K562 (cell line): ENCODE data around the gene VAMP4.

ENCODE experiments used
- ADNP ChIP-seq: fragments of 200-800 bp; sonication (Bioruptor generic); IDR thresholded peaks from 2 replicates; pipeline ENCODE4 v1.6.1; 2016; ENCODE audit warnings: missing genetic modification characterization, missing compliant biosample characterization
- CEBPB ChIP-seq: fragments of 450-650 bp; IDR thresholded peaks from 2 replicates; pipeline ENCODE4 v1.6.1; 2016; ENCODE audit warnings: missing genetic modification characterization, missing compliant biosample characterization
- FUS ChIP-seq: fragments of 200-400 bp; formaldehyde crosslinking; optimal IDR thresholded peaks from 2 replicates; pipeline ENCODE3; 2017; ENCODE audit warnings: low read depth, low read length
- KDM5B ChIP-seq: fragments of 200-600 bp; sonication (generic); IDR thresholded peaks from 2 replicates; pipeline ENCODE4 v1.6.1; 2012; ENCODE audit warnings: low read depth, mild to moderate bottlenecking, moderate library complexity, low read length, control low read depth, inconsistent platforms; ENCODE audit not compliant: insufficient replicate concordance
- POLR2AphosphoS5 ChIP-seq: IDR thresholded peaks from 2 replicates; pipeline ENCODE4 v1.6.1; 2011; ENCODE audit warnings: mild to moderate bottlenecking, low read depth, low read length, moderate library complexity; ENCODE audit not compliant: control insufficient read depth, insufficient read depth
- RBFOX2 ChIP-seq: fragments of 200-400 bp; formaldehyde crosslinking; IDR thresholded peaks from 2 replicates; pipeline ENCODE4 v1.6.1; 2017; ENCODE audit warnings: low read depth, mild to moderate bottlenecking, low read length, moderate library complexity
- YY1 ChIP-seq, 3 experiments: IDR thresholded peaks; 2 replicates each; pipeline ENCODE4 v1.6.1; 2011; ENCODE audit warnings: low read length in 2 of 3, mild to moderate bottlenecking in 2 of 3, moderate library complexity in 2 of 3, borderline replicate concordance in 1 of 3, control low read depth in 1 of 3, low read depth in 1 of 3; ENCODE audit not compliant: insufficient read depth in 3 of 3, insufficient replicate concordance in 2 of 3, control insufficient read depth in 1 of 3, insufficient read length in 1 of 3; ENCODE audit errors: extremely low read depth in 1 of 3
- ZNF121 ChIP-seq: sonication (generic); formaldehyde crosslinking; conservative IDR thresholded peaks from 2 replicates; pipeline ENCODE4 v1.8.0; 2022; ENCODE audit warnings: missing genetic modification reagents
- TF ChIP-seq, protein P1 (sequence below): sonication (generic); formaldehyde crosslinking; IDR thresholded peaks from 2 replicates; pipeline ENCODE4 v1.9.0; 2022; ENCODE audit warnings: mild to moderate bottlenecking, missing genetic modification reagents
- TF ChIP-seq, protein P2 (sequence below), 3 experiments: IDR thresholded peaks in 2 of 3; conservative IDR thresholded peaks in 1 of 3; 2 replicates each; pipeline ENCODE4 v1.5.1; 2011 to 2012; ENCODE audit warnings: low read length in 3 of 3, mild to moderate bottlenecking in 3 of 3, control low read depth in 2 of 3, improper control_type of control experiment in 1 of 3, inconsistent platforms in 1 of 3, low read depth in 1 of 3, mixed read lengths in 1 of 3, moderate library complexity in 1 of 3; ENCODE audit not compliant: insufficient read depth in 2 of 3

DNA sequence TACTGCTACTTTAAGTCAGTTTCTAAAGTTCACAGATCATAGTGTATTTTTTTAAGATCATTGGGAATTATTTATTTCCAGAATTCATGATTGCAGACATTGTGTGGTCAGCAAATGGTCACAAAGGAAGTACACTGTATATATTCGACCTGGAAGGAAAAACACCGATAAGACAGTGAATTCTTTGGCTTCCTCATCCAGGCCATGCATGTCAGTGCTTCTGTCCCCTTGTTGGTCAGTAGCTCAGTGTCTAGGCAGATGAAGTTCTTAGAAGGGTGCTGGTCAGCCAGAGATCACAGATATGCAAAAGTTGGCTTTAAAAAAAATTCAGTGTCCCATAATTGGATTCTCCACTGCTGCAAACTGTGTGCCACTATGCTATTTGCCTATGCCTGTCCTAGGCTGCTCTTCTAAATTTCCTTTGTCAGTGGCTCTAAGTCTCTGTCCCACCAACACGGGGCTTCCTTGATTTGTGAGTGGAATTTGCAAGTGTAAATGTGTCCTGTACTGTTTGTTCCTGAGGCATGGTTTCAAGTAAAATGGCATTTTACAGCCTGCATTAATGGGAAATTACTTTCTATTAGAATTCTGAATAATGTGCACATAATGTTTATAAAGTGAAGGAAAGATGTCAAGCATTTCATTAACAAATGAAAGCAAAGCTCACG, 12.0 kb upstream of the VAMP4 start:
- TF ChIP-seq CEBPB (tag) = no peak
- no peak for TF ChIP-seq RBFOX2
- TF ChIP-seq ADNP (tag) = no peak
- no peak for TF ChIP-seq KDM5B
- TF ChIP-seq, protein P1, sequence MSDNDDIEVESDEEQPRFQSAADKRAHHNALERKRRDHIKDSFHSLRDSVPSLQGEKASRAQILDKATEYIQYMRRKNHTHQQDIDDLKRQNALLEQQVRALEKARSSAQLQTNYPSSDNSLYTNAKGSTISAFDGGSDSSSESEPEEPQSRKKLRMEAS = no peak
- no peak for TF ChIP-seq FUS
- no peak for TF ChIP-seq ZNF121 (CRISPR knock-in tag)
- no peak for TF ChIP-seq POLR2AphosphoS5
- TF ChIP-seq, protein P2, sequence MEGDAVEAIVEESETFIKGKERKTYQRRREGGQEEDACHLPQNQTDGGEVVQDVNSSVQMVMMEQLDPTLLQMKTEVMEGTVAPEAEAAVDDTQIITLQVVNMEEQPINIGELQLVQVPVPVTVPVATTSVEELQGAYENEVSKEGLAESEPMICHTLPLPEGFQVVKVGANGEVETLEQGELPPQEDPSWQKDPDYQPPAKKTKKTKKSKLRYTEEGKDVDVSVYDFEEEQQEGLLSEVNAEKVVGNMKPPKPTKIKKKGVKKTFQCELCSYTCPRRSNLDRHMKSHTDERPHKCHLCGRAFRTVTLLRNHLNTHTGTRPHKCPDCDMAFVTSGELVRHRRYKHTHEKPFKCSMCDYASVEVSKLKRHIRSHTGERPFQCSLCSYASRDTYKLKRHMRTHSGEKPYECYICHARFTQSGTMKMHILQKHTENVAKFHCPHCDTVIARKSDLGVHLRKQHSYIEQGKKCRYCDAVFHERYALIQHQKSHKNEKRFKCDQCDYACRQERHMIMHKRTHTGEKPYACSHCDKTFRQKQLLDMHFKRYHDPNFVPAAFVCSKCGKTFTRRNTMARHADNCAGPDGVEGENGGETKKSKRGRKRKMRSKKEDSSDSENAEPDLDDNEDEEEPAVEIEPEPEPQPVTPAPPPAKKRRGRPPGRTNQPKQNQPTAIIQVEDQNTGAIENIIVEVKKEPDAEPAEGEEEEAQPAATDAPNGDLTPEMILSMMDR (IDR thresholded peaks at IDR 0.05 in 2 of 3, conservative IDR thresholded peaks at IDR 0.05 in 1 of 3; ENCODE audit: insufficient read depth in 2 of 3, low read depth in 1 of 3, low read length in 3 of 3) = no peak
- no peak for TF ChIP-seq YY1 (IDR thresholded peaks at IDR 0.05; ENCODE audit: borderline replicate concordance in 1 of 3, control insufficient read depth in 1 of 3, extremely low read depth in 1 of 3, insufficient read depth in 3 of 3, insufficient read length in 1 of 3, insufficient replicate concordance in 2 of 3, low read depth in 1 of 3, low read length in 2 of 3)
